BLaER1 treated with 17β-estradiol and CSF1 and Interleukin-3, amounts not matched to agents 10 nM and 100 nM (cell line): ENCODE measurements around the gene PDLIM7.

Experiments
- H3K27ac ChIP-seq, 11 experiments: shearing (Covaris generic); formaldehyde crosslinking; 2 replicates each; pipeline ENCODE4 v1.8.1; 2022
- H3K27me3 ChIP-seq, 11 experiments: shearing (Covaris generic); formaldehyde crosslinking; 2 replicates each; pipeline ENCODE4 v1.8.1; 2022
- H3K36me3 ChIP-seq, 11 experiments: shearing (Covaris generic); formaldehyde crosslinking; 2 replicates each; pipeline ENCODE4 v1.8.1; 2022
- H3K4me1 ChIP-seq, 10 experiments: shearing (Covaris generic); formaldehyde crosslinking; 2 replicates each; pipeline ENCODE4 v1.8.1; 2022
- H3K4me2 ChIP-seq, 11 experiments: shearing (Covaris generic); formaldehyde crosslinking; 2 replicates each; pipeline ENCODE4 v1.8.1; 2022
- H3K4me3 ChIP-seq, 10 experiments: shearing (Covaris generic); formaldehyde crosslinking; 2 replicates each; pipeline ENCODE4 v1.8.1; 2022
- H3K9ac ChIP-seq, 11 experiments: shearing (Covaris generic); formaldehyde crosslinking; 2 replicates each; pipeline ENCODE4 v1.8.1; 2022
- H3K9me3 ChIP-seq, 11 experiments: shearing (Covaris generic); formaldehyde crosslinking; replicated peaks in 1 of 11; 2 replicates each; pipeline ENCODE4 v1.8.1; 2022
- H4K20me1 ChIP-seq, 11 experiments: shearing (Covaris generic); formaldehyde crosslinking; 2 replicates each; pipeline ENCODE4 v1.8.1; 2022
- Cebpa-rat ChIP-seq, 11 experiments: shearing (Covaris generic); IDR thresholded peaks; 2 replicates each; pipeline ENCODE4 v1.8.1; 2022

The PDLIM7 gene

DNA sequence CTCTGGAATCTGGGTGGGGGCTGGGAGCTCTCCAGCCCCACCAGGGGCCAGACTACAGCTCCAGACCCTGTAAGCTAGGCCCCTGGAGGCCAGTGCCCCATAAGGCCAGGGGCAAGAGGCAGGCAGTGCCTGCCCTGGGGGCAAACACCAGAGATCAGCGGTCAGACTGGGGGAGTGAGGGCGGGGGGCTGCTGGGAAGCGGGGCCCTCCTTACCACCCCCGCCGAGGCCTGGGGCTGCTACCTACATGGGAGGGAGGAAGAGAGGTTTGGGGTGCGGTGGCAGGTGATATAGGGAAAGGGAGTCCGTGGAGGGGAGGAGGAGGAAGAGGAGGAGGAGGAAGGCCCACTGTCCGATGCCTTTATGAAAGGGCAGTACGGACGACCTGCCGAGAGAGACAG, 38.0 kb downstream of the PDLIM7 start:
- Histone ChIP-seq H3K36me3 (peaks cover 17 to 66% (median 57%) of the 10 kb centered on the region in 11 experiments; a peak in 21 of 22 replicates), H4K20me1 (peaks cover 5 to 85% (median 57%) of the 10 kb centered on the region in 11 experiments; a peak in 21 of 22 replicates), H3K4me3 (no peak overlapping the region), H3K4me2 (no peak overlapping the region), H3K9ac (peak overlapping the region in 3 of 11 experiments; percentile 11 to 29 (median 15); a peak in 2 of 22 replicates), H3K27ac (peak overlapping the region in 3 of 11 experiments; percentile 3 to 32 (median 9); a peak in 3 of 22 replicates), H3K9me3 (no peaks in the 10 kb centered on the region), H3K27me3 (no peaks in the 10 kb centered on the region), H3K4me1 (peaks cover 31 to 84% (median 61%) of the 10 kb centered on the region in 10 experiments)
- TF ChIP-seq Cebpa-rat (IDR thresholded peaks at IDR 0.05), result no peak

DNA sequence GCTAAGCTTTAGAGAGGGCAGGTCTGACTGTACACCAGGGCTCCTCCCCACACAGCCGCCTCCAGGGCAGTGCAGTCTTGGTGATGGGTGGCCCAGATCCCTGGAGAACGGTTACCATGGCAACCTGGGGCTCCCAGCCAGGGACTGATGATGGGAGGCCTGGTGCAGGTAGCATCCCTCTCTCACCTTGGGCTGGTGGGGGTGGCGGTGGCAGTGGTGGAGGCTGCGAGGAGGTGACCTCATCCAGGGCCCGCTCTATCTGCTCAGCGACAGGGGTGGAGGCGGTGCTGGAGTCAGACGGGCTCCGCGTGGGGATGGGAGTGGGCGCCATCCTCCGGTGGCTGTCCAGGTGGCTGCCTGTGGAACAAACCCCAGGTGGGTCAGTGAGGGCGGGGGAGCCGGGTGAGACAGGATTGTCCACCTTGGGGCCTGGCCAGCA, 38.5 kb downstream of the PDLIM7 start:
- Histone ChIP-seq H3K27me3 (no peaks in the 10 kb centered on the region), H3K36me3 (peaks cover 17 to 64% (median 57%) of the 10 kb centered on the region in 11 experiments; a peak in 21 of 22 replicates), H3K4me3 (no peak overlapping the region), H3K9ac (0 out of 22 replicates have a peak overlapping the region, but pooled peaks of 1 of the 11 experiments have one; percentile 11), H3K4me2 (no peak overlapping the region), H3K4me1 (peaks cover 34 to 87% (median 64%) of the 10 kb centered on the region in 10 experiments), H4K20me1 (peaks cover 5 to 88% (median 57%) of the 10 kb centered on the region in 11 experiments; a peak in 21 of 22 replicates), H3K27ac (peak overlapping the region in 1 of 11 experiments; percentile 9; a peak in 3 of 22 replicates), H3K9me3 (no peaks in the 10 kb centered on the region)
- TF ChIP-seq Cebpa-rat (IDR thresholded peaks at IDR 0.05), result no peak

DNA sequence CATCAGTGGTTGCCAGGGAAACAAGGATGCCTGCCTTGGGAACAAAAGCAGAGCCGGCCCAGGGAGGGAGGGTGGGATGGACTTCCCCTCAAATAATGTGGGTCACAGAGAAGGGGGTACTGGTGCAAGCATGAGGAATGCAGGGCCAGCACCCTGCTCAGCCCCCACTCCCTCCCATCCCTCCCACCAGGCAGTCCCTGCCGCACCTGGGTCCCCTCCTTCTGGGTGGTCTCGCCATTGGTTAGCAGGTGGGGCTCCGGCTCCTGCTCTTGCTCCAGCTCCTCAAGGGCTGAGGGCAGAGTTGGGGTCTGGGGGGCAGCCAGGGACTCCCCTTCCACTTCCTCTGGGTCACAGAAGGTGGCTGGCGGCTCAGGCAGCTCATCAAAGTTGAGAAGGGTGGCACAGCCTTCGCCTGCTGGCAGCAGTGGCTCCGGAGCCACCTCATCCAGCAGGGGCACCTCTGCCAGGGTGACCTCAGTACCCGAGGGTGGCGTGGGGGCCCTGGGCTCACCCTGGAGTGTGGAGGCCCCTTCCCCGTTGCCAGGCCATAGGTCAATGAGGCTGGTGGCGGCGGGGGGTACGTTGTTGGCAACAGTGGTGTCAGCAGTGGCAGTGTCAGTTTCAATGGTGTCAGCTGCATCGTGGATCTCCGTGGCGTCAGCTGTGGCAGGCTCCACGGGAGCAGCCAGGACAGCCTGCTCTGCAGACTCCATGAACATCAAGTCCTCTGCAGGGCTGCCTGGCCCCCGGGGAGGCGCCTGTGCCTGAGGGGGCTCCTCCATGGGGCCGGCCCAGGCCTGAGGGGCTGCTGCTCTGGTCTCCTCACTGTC, 39.3 kb downstream of the PDLIM7 start:
- peaks cover 5 to 88% (median 62%) of the 10 kb centered on the region in 11 experiments; a peak in 21 of 22 replicates for H4K20me1 ChIP-seq
- H3K36me3 ChIP-seq, result peaks cover 17 to 56% (median 49%) of the 10 kb centered on the region in 11 experiments; a peak in 21 of 22 replicates
- peaks cover 38 to 87% (median 64%) of the 10 kb centered on the region in 10 experiments for H3K4me1 ChIP-seq
- H3K27ac ChIP-seq, result peak overlapping the region in 2 of 11 experiments; percentile 46 to 62; a peak in 4 of 22 replicates
- 0 out of 22 replicates have a peak, but pooled peaks cover 0 to 8% (median 0%) of the 10 kb centered on the region in 11 experiments for H3K27me3 ChIP-seq
- no peak overlapping the region for H3K9ac ChIP-seq
- H3K4me3 ChIP-seq, result no peak overlapping the region
- H3K4me2 ChIP-seq, result peak overlapping the region in 1 of 11 experiments; percentile 28; a peak in 1 of 22 replicates
- H3K9me3 ChIP-seq, result no peaks in the 10 kb centered on the region
- TF ChIP-seq Cebpa-rat (IDR thresholded peaks at IDR 0.05), result no peak

DNA sequence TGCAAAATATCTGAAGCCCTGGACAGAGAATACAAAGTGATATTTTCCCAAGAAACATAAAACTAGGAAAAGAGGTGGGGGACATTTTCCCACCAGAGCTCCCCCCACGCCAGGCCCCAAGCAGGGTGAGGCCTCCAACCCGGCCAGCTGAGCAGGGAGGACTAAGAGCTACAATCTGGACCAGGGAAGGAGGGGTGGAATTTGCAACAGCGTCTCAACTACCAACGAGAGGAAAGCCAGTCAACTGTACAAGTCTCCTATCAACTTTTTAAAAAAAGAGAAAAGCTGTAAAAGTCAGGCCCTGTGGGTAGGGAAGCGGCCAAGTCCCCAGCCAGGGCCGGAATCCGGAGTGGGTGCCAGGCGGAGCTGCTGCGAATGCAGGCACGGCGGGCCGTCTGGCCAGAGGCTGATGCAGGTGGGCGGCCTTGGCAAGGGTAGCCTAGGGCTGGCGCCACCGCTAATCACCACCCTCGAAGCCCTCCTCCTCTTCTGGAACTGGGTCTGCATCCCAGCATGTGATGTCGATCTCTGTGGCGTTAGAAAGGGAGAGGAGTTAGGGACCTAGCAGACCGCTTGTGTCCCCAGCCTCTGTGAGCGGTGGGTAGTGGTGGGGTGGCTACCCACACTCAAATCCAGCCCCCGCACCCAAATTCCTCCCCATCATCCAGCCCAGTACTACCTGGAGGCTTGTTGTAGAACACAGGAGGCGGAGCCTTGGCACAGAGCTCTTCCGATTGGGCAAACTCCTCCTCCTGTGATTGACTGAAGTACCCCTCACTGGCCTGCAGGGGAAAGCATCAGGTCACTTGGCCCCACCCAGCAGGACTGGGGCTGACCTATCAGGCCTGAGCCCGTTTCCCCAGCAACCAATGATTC, 40.2 kb downstream of the PDLIM7 start:
- Histone ChIP-seq H3K9me3 (no peaks in the 10 kb centered on the region), H3K27ac (peak overlapping the region in 4 of 11 experiments; percentile 7 to 21 (median 12); a peak in 2 of 22 replicates), H3K4me1 (peaks cover 30 to 87% (median 64%) of the 10 kb centered on the region in 10 experiments), H3K9ac (peak overlapping the region in 5 of 11 experiments; percentile 1 to 48 (median 42); a peak in 6 of 22 replicates), H3K4me3 (no peak overlapping the region; a peak in 1 of 20 replicates), H3K4me2 (peak overlapping the region; percentile 65 to 100 (median 71); a peak in 21 of 22 replicates), H4K20me1 (peaks cover 5 to 85% (median 64%) of the 10 kb centered on the region in 11 experiments; a peak in 21 of 22 replicates), H3K27me3 (0 out of 22 replicates have a peak, but pooled peaks cover 0 to 9% (median 0%) of the 10 kb centered on the region in 11 experiments), H3K36me3 (peaks cover 17 to 52% (median 49%) of the 10 kb centered on the region in 11 experiments; a peak in 21 of 22 replicates)
- TF ChIP-seq Cebpa-rat (IDR thresholded peaks at IDR 0.05), result no peak

DNA sequence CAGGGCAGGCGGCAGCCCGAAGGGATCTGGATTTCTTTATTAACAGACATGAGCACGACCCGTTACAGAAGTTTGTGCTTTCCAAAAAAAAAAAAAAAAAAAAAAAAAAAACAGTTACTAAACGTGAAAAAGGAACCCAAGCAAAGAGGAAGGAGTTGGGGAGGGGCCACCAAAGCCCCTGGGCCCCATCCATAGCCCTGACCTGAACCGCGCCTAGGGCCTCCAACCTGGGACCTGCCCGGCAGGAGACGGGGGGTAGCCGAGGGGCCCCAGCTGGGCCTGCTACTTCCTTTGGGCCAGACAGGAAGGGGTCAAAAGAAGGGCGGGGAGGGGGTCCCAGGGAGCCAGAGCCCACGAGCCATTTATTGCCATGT, 40.8 kb downstream of the PDLIM7 start:
- H3K4me3 ChIP-seq, result peak overlapping the region in 1 of 10 experiments; percentile 19; a peak in 2 of 20 replicates
- 0 out of 22 replicates have a peak, but pooled peaks cover 0 to 9% (median 0%) of the 10 kb centered on the region in 11 experiments for H3K27me3 ChIP-seq
- H3K9me3 ChIP-seq, result no peaks in the 10 kb centered on the region
- peaks cover 17 to 48% (median 44%) of the 10 kb centered on the region in 11 experiments; a peak in 21 of 22 replicates for H3K36me3 ChIP-seq
- H4K20me1 ChIP-seq, result peaks cover 5 to 79% (median 62%) of the 10 kb centered on the region in 11 experiments; a peak in 21 of 22 replicates
- peak overlapping the region; percentile 65 to 100 (median 71) for H3K4me2 ChIP-seq
- peak overlapping the region in 5 of 11 experiments; percentile 1 to 48 (median 42); a peak in 6 of 22 replicates for H3K9ac ChIP-seq
- H3K27ac ChIP-seq, result peak overlapping the region in 2 of 11 experiments; percentile 7 to 21; a peak in 1 of 22 replicates
- peaks cover 24 to 87% (median 64%) of the 10 kb centered on the region in 10 experiments for H3K4me1 ChIP-seq
- TF ChIP-seq Cebpa-rat (IDR thresholded peaks at IDR 0.05), result no peak

DNA sequence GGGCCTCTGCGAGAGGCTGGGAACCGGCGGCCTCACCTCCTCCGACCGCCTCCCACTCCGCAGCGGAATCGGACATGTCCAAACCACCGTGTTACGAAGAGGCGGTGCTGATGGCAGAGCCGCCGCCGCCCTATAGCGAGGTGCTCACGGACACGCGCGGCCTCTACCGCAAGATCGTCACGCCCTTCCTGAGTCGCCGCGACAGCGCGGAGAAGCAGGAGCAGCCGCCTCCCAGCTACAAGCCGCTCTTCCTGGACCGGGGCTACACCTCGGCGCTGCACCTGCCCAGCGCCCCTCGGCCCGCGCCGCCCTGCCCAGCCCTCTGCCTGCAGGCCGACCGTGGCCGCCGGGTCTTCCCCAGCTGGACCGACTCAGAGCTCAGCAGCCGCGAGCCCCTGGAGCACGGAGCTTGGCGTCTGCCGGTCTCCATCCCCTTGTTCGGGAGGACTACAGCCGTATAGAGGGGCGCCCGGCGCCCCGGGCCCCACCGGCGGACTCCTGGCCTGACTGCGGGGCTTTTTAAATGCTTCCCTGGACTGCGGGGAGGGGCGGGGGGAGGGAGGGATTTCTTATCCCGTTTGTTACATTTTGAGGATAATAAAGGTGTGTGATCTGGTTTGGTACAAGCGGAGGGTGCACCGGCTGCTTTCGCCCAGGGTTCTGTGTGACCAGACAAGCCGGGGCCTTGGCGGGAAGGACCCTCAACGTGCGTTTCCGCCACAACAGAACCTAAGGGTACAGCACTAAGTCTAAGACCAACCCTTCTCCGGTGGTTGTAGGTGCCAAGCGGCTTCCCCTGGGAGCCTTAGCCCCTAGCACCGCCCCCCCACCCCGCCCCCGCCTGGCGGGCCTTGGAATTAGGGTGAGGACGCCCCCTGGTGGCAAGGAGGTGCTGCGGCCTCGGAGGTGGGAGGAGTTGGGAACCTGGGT, 41.5 kb downstream of the PDLIM7 start:
- Histone ChIP-seq H3K9ac (peak overlapping the region; percentile 63 to 86 (median 75)), H3K4me1 (peaks cover 19 to 85% (median 60%) of the 10 kb centered on the region in 10 experiments)

More for the DNA sequence above, 41.5 kb downstream of the PDLIM7 start:
- no peak for TF ChIP-seq Cebpa-rat (IDR thresholded peaks at IDR 0.05)
- peaks cover 17 to 42% (median 40%) of the 10 kb centered on the region in 11 experiments; a peak in 21 of 22 replicates for H3K36me3 ChIP-seq
- H3K27ac ChIP-seq, result peak overlapping the region in 9 of 11 experiments; percentile 63 to 87 (median 76); a peak in 17 of 22 replicates
- H3K4me2 ChIP-seq, result peak overlapping the region; percentile 95 to 100 (median 99)
- peaks cover 5 to 75% (median 62%) of the 10 kb centered on the region in 11 experiments; a peak in 21 of 22 replicates for H4K20me1 ChIP-seq
- 0 out of 22 replicates have a peak, but pooled peaks cover 0 to 9% (median 0%) of the 10 kb centered on the region in 11 experiments for H3K27me3 ChIP-seq
- no peaks in the 10 kb centered on the region for H3K9me3 ChIP-seq
- H3K4me3 ChIP-seq, result peak overlapping the region; percentile 62 to 82 (median 68)
